ENCODE data around the gene MSGN1.

MSGN1 gene

DNA sequence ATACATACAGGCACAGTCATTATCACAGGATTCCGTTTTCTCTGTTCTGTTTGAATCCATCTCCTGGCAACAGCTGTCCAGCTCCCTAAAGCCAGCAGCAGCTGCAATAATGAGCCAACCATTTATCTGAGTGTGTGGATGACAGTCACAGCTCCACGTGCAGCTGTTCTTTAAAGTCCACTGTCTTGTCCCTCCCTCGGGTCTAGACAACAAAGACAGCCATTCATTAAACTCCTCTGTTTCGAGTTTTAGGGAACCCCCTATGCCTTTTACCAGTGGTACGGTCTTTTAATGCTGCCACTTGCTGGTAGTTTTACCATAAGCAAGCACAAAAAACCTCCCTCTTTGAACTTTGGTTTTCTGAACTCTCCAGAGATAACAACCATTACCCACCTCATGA is 16.0 kb upstream of the MSGN1 start:
- no peaks in the 10 kb centered on the region for H4K20me1 ChIP-seq
- peak overlapping the region; percentile 52 to 91 (median 79) for H3K4me2 ChIP-seq

DNA sequence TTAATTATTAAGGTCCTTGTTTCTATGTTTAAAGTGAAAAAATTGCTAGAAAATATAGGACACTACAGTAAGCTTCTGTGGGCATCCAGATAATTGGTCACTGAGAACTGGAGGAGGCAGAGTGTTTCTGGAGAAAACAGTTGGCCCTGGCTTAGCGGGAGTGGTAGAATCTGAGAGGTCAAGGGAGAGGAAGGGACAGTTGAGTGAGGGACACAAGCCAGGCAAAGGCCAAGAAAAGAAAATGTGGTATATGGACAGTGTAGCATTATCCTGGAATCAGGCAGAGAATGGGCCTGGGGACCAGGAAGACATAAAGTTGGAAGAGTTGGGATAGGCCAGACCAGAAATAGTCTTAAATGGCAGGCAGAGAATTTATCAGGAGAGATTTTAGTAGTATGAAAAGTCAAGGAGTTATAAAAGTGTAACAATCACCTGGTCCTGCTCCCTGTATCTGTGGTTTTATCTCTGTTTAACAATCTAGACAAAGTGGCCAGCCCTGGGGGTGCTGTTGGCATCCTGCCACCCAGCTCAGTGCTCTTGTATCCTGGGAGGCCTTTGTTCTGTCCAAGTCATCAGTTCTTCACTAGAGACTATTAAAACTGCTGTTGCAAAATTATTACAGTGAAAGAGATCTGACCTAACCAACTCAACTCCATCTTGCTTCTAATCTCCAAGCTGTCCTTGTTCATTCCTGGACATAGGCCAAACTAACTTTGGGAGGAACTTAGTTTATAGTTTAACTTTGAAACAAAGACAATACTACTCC is 15.4 kb upstream of the MSGN1 start:
- H3K36me3 ChIP-seq = 0 out of 22 replicates have a peak, but pooled peaks cover 0 to 4% (median 0%) of the 10 kb centered on the region in 11 experiments
- no peaks in the 10 kb centered on the region for H4K20me1 ChIP-seq
- peak overlapping the region; percentile 2 to 100 (median 99); a peak in 21 of 22 replicates for H3K27ac ChIP-seq
- no peaks in the 10 kb centered on the region for H3K27me3 ChIP-seq
- H3K4me3 ChIP-seq = peak overlapping the region in 5 of 10 experiments; percentile 14 to 52 (median 49); a peak in 10 of 20 replicates
- no peaks in the 10 kb centered on the region for H3K9me3 ChIP-seq (replicated peaks in 1 of 11)
- peak overlapping the region; percentile 52 to 91 (median 79) for H3K4me2 ChIP-seq
- peaks cover 75 to 85% (median 81%) of the 10 kb centered on the region in 10 experiments for H3K4me1 ChIP-seq
- peak overlapping the region in 10 of 11 experiments; percentile 24 to 95 (median 68); a peak in 15 of 22 replicates for H3K9ac ChIP-seq
- no peak for TF ChIP-seq Cebpa-rat (IDR thresholded peaks at IDR 0.05)

More for the DNA sequence above, 16.0 kb upstream of the MSGN1 start:
- H3K27ac ChIP-seq = peak overlapping the region; percentile 2 to 100 (median 99); a peak in 21 of 22 replicates
- no peaks in the 10 kb centered on the region for H3K27me3 ChIP-seq
- H3K4me3 ChIP-seq = peak overlapping the region in 6 of 10 experiments; percentile 13 to 52 (median 47); a peak in 10 of 20 replicates
- H3K4me1 ChIP-seq = peaks cover 75 to 85% (median 81%) of the 10 kb centered on the region in 10 experiments
- no peaks in the 10 kb centered on the region for H3K9me3 ChIP-seq (replicated peaks in 1 of 11)
- no peak for TF ChIP-seq Cebpa-rat (IDR thresholded peaks at IDR 0.05)
- H3K36me3 ChIP-seq = 0 out of 22 replicates have a peak, but pooled peaks cover 0 to 4% (median 0%) of the 10 kb centered on the region in 11 experiments
- H3K9ac ChIP-seq = peak overlapping the region; percentile 24 to 95 (median 64); a peak in 16 of 22 replicates

DNA sequence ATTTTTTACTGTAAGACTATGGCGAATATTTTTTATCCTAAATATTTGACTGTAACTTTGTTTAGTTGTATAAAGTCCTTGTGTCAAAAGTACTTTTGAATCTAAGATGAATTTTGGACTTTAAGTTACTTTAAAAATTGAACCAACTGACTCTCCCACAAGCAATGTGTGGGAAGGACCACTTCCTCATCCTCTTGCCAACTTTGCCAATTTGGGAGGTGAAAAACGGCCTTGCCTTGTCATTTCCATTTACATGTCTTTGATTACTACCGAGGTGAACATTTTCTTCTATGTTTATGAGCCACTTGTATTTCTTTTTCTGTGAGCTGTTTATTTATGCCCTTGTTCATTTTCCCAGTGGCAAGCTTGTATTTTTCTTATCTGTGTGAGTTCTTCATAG is 12.8 kb upstream of the MSGN1 start:
- Histone ChIP-seq H3K4me1 (peaks cover 81 to 99% (median 96%) of the 10 kb centered on the region in 10 experiments), H4K20me1 (no peaks in the 10 kb centered on the region), H3K27ac (peak overlapping the region; percentile 43 to 100 (median 99); a peak in 21 of 22 replicates), H3K27me3 (no peaks in the 10 kb centered on the region), H3K4me2 (peak overlapping the region; percentile 71 to 94 (median 85); a peak in 21 of 22 replicates), H3K4me3 (peak overlapping the region in 9 of 10 experiments; percentile 12 to 45 (median 27); a peak in 9 of 20 replicates), H3K36me3 (no peaks in the 10 kb centered on the region), H3K9me3 (replicated peaks in 1 of 11) (peaks cover 0 to 12% (median 0%) of the 10 kb centered on the region in 11 experiments; a peak in 4 of 22 replicates), H3K9ac (peak overlapping the region in 10 of 11 experiments; percentile 72 to 95 (median 90); a peak in 21 of 22 replicates)
- TF ChIP-seq Cebpa-rat (IDR thresholded peaks at IDR 0.05) = no peak

DNA sequence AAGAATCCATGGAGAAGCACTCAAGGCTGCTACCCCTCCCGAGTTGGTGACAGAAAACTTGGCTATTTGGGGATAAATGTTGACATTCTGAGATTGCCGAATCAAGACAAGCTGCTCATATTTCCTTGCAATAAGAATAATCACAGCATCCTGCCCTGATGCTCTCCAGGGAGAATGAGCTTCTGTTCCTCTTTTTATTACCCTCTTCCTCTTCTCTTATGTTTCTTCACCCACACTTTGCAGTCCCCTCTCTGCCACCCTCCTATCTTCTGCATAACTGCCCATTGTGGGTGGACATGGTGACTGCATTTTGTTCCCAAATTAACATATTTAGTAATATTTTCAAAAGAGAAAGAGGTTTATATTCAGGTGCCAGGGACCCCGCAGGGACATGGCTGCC is 11.9 kb upstream of the MSGN1 start:
- Histone ChIP-seq H3K4me1 (peaks cover 75 to 99% (median 96%) of the 10 kb centered on the region in 10 experiments), H3K27me3 (no peaks in the 10 kb centered on the region), H3K27ac (peak overlapping the region; percentile 66 to 100 (median 99)), H3K9me3 (replicated peaks in 1 of 11) (peaks cover 0 to 16% (median 0%) of the 10 kb centered on the region in 11 experiments; a peak in 4 of 22 replicates), H3K4me3 (peak overlapping the region in 7 of 10 experiments; percentile 19 to 45 (median 31); a peak in 11 of 20 replicates), H3K9ac (peak overlapping the region; percentile 28 to 95 (median 89); a peak in 21 of 22 replicates), H3K4me2 (peak overlapping the region; percentile 77 to 94 (median 86)), H4K20me1 (no peaks in the 10 kb centered on the region), H3K36me3 (no peaks in the 10 kb centered on the region)
- peak in 9 of 11 experiments; percentile 82 to 100 (median 97); a peak in 17 of 22 replicates for TF ChIP-seq Cebpa-rat (IDR thresholded peaks at IDR 0.05)

DNA sequence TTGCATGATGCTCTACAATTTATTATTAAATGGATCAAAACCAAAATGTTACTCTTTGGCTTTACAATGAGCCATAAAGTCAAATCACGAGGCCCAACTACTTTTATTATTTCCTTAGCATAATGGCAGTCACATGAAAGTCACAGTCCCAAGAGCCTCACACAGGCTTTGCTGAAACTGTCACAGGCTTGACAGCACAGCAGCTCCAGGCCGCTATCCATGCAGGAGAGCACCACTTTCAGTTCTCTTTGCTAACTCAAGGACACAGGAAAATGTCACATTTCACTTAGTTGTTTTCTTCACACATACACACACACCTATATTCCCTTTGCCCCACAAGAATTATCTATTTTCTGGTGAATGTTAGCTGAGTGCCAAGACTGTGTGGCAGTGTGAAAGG is 11.1 kb upstream of the MSGN1 start:
- Histone ChIP-seq H3K4me1 (peaks cover 68 to 99% (median 96%) of the 10 kb centered on the region in 10 experiments), H3K9ac (peak overlapping the region in 10 of 11 experiments; percentile 72 to 95 (median 90); a peak in 21 of 22 replicates)
- no peak for TF ChIP-seq Cebpa-rat (IDR thresholded peaks at IDR 0.05)

DNA sequence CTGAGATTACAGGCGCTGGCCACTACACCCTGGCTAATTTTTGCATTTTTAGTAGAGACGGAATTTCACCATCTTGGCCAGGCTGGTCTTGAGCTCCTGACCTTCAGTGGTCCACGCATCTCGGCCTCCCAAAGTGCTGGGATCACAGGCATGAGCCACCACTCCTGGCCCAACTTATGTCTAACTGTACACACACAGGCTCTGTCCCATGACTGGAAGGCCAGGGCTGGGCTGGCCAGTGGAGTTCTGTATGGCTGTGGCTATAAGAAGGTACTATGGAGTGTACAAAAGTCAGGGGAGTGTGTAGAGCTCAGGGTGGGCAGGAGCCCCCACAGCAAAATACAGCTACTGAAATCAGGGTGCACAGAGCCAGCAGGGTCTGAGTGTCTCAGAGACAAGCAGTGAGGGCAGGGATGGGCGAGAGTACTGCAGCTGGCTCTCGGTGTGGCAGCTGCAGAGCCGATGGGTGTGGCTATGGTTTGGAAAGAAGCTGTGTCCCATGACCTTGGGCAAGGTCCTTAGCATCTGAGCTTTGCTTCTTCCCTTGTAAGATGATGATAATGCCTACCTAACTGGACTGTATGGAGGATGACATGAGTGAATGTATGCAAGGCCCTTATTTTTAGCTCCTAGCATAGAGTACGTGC is 10.4 kb upstream of the MSGN1 start:
- H3K9me3 ChIP-seq (replicated peaks in 1 of 11) = peaks cover 0 to 16% (median 4%) of the 10 kb centered on the region in 11 experiments; a peak in 4 of 22 replicates
- H3K4me2 ChIP-seq = peak overlapping the region; percentile 77 to 94 (median 86)
- peak overlapping the region; percentile 66 to 100 (median 99); a peak in 21 of 22 replicates for H3K27ac ChIP-seq
- peak overlapping the region in 10 of 11 experiments; percentile 72 to 95 (median 90); a peak in 20 of 22 replicates for H3K9ac ChIP-seq
- peak in 5 of 11 experiments; percentile 12 to 52 (median 24); a peak in 3 of 22 replicates for TF ChIP-seq Cebpa-rat (IDR thresholded peaks at IDR 0.05)
- no peaks in the 10 kb centered on the region for H3K36me3 ChIP-seq
- H3K4me1 ChIP-seq = peaks cover 68 to 99% (median 96%) of the 10 kb centered on the region in 10 experiments
- H3K27me3 ChIP-seq = no peaks in the 10 kb centered on the region
- H3K4me3 ChIP-seq = peak overlapping the region in 5 of 10 experiments; percentile 12 to 29 (median 15); a peak in 3 of 20 replicates
- no peaks in the 10 kb centered on the region for H4K20me1 ChIP-seq

More for the DNA sequence above, 11.1 kb upstream of the MSGN1 start:
- Histone ChIP-seq H4K20me1 (no peaks in the 10 kb centered on the region), H3K4me3 (0 out of 20 replicates have a peak overlapping the region, but pooled peaks of 2 of the 10 experiments have one; percentile 21 to 36), H3K36me3 (no peaks in the 10 kb centered on the region), H3K4me2 (peak overlapping the region; percentile 77 to 94 (median 86)), H3K27ac (peak overlapping the region; percentile 66 to 100 (median 99); a peak in 21 of 22 replicates), H3K27me3 (no peaks in the 10 kb centered on the region), H3K9me3 (replicated peaks in 1 of 11) (peaks cover 0 to 16% (median 4%) of the 10 kb centered on the region in 11 experiments; a peak in 4 of 22 replicates)

DNA sequence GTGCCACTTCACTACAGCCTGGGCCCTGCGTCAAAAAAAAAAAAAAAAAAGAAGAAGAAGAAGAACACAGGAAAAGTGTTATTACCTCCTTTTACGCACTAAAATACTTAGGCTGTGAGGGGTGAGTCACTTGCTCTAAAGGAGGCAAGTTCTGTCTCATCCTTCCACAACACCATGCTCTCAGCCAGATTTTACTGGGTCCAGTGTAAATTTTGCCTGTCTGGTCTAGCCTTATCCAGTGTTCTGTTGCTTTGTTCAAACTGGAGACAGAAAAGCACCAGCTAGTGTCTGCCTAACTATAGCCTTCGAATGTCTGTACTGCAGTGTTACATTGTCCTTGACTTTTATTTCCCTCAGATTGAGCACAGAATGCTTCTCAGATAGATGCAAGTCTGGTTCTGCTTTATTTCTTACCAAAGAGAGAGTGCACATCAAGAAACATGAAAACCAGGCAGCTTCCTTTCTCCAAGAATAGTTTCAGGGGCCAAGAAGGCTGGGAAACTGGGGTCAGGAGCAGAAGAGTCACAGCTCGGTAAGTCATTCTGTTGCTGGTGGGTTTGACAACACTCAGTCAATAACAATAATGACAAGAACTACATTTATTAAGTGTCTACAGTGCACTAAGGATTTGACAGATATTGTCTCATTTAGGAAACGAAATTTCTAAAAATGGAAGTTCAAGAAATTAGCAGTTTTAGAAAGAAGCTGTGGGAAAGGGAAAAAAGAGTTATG is 3.1 kb upstream of the MSGN1 start:
- TF ChIP-seq Cebpa-rat (IDR thresholded peaks at IDR 0.05) = no peak
- Histone ChIP-seq H3K4me1 (peaks cover 81 to 99% (median 95%) of the 10 kb centered on the region in 10 experiments), H3K4me3 (peak overlapping the region in 7 of 10 experiments; percentile 4 to 43 (median 30); a peak in 11 of 20 replicates), H3K27ac (peak overlapping the region; percentile 86 to 100 (median 99)), H3K4me2 (peak overlapping the region; percentile 66 to 94 (median 83)), H3K9ac (peak overlapping the region; percentile 74 to 94 (median 89)), H4K20me1 (no peaks in the 10 kb centered on the region), H3K36me3 (no peaks in the 10 kb centered on the region), H3K9me3 (replicated peaks in 1 of 11) (peaks cover 0 to 6% (median 2%) of the 10 kb centered on the region in 11 experiments; a peak in 3 of 22 replicates), H3K27me3 (no peaks in the 10 kb centered on the region)

Measured in BLaER1 treated with 17β-estradiol and CSF1 and Interleukin-3, amounts not matched to agents 10 nM and 100 nM (cell line).